SK-N-SH treated with all-trans-retinoic acid at 6 μM for 48 hours (cell line): ENCODE measurements around the gene EXOC3.

Experiments used
- ATAC-seq: fragments of 200-7000 bp; cut with Tn5 transposase; 3 replicates; pipeline ENCODE4 v1.9.1; 2020; ENCODE audit warnings: mild to moderate bottlenecking, moderate library complexity
- BACH2 ChIP-seq: fragments of 250-450 bp; sonication (Bioruptor Pico); IDR thresholded peaks from 2 replicates; pipeline ENCODE4 v1.9.0; 2021; ENCODE audit warnings: mild to moderate bottlenecking, borderline replicate concordance
- CREB5 ChIP-seq: fragments of 250-450 bp; sonication (Bioruptor Pico); IDR thresholded peaks from 2 replicates; pipeline ENCODE4 v1.5.1; 2020; ENCODE audit warnings: low read depth, mild to moderate bottlenecking, moderate library complexity
- CSDC2 ChIP-seq: fragments of 250-450 bp; sonication (Bioruptor Pico); IDR thresholded peaks from 2 replicates; pipeline ENCODE4 v1.5.0; 2020; ENCODE audit warnings: mild to moderate bottlenecking, moderate library complexity
- CSRNP3 ChIP-seq: fragments of 250-450 bp; sonication (Bioruptor Pico); IDR thresholded peaks from 2 replicates; pipeline ENCODE4 v1.5.1; 2021; ENCODE audit warnings: mild to moderate bottlenecking, moderate library complexity
- ESRRG ChIP-seq: fragments of 250-450 bp; sonication (Bioruptor Pico); IDR thresholded peaks from 2 replicates; pipeline ENCODE4 v1.6.1; 2021; ENCODE audit warnings: mild to moderate bottlenecking
- GLIS3 ChIP-seq: fragments of 250-450 bp; sonication (Bioruptor Pico); IDR thresholded peaks from 2 replicates; pipeline ENCODE4 v1.5.0; 2020; ENCODE audit warnings: mild to moderate bottlenecking, moderate library complexity
- ISL1 ChIP-seq: fragments of 250-450 bp; sonication (Bioruptor Pico); IDR thresholded peaks from 2 replicates; pipeline ENCODE4 v2.1.2; 2022; ENCODE audit warnings: mild to moderate bottlenecking, moderate library complexity
- PATZ1 ChIP-seq: fragments of 250-450 bp; sonication (Bioruptor Pico); IDR thresholded peaks from 2 replicates; pipeline ENCODE4 v1.8.0; 2020; ENCODE audit warnings: mild to moderate bottlenecking, moderate library complexity, borderline replicate concordance
- POU6F1 ChIP-seq: fragments of 250-450 bp; sonication (Bioruptor Pico); IDR thresholded peaks from 2 replicates; pipeline ENCODE4 v1.8.0; 2021; ENCODE audit warnings: low read depth, mild to moderate bottlenecking, moderate library complexity, borderline replicate concordance
- PPARA ChIP-seq: fragments of 250-450 bp; sonication (Bioruptor Pico); IDR thresholded peaks from 2 replicates; pipeline ENCODE4 v1.5.0; 2020; ENCODE audit warnings: mild to moderate bottlenecking, borderline replicate concordance
- RARB ChIP-seq: fragments of 250-450 bp; sonication (Bioruptor Pico); IDR thresholded peaks from 2 replicates; pipeline ENCODE4 v1.8.0; 2021; ENCODE audit warnings: mild to moderate bottlenecking, moderate library complexity
- SNAI2 ChIP-seq: fragments of 250-450 bp; sonication (Bioruptor Pico); IDR thresholded peaks from 2 replicates; pipeline ENCODE4 v1.5.0; 2020; ENCODE audit warnings: mild to moderate bottlenecking, moderate library complexity
- TOX ChIP-seq: fragments of 250-450 bp; sonication (Bioruptor Pico); IDR thresholded peaks from 2 replicates; pipeline ENCODE4 v1.8.0; 2021; ENCODE audit warnings: mild to moderate bottlenecking, moderate library complexity, borderline replicate concordance
- ZC3H10 ChIP-seq: fragments of 250-450 bp; sonication (Bioruptor Pico); IDR thresholded peaks from 2 replicates; pipeline ENCODE4 v1.5.1; 2021; ENCODE audit warnings: mild to moderate bottlenecking, moderate library complexity
- ZFP3 ChIP-seq: fragments of 250-450 bp; sonication (Bioruptor Pico); IDR thresholded peaks from 2 replicates; pipeline ENCODE4 v1.5.0; 2020; ENCODE audit warnings: mild to moderate bottlenecking, moderate library complexity
- ZFP30 ChIP-seq: fragments of 450-650 bp; formaldehyde crosslinking; IDR thresholded peaks from 2 replicates; pipeline ENCODE4 v1.5.0; 2022; ENCODE audit warnings: mild to moderate bottlenecking, moderate library complexity
- ZNF565 ChIP-seq: fragments of 450-650 bp; formaldehyde crosslinking; conservative IDR thresholded peaks from 2 replicates; pipeline ENCODE4 v1.5.0; 2020; ENCODE audit warnings: low read depth, mild to moderate bottlenecking, moderate library complexity
- ZNF70 ChIP-seq: fragments of 450-650 bp; formaldehyde crosslinking; IDR thresholded peaks from 2 replicates; pipeline ENCODE4 v1.5.0; 2020; ENCODE audit warnings: mild to moderate bottlenecking, moderate library complexity
- ZNF8 ChIP-seq: fragments of 450-650 bp; formaldehyde crosslinking; IDR thresholded peaks from 2 replicates; pipeline ENCODE4 v1.5.0; 2020; ENCODE audit warnings: mild to moderate bottlenecking, moderate library complexity
- TF ChIP-seq, protein P1 (sequence below): fragments of 250-450 bp; sonication (Bioruptor Pico); IDR thresholded peaks from 2 replicates; pipeline ENCODE4 v1.5.0; 2020; ENCODE audit warnings: mild to moderate bottlenecking, moderate library complexity

Gene EXOC3

DNA sequence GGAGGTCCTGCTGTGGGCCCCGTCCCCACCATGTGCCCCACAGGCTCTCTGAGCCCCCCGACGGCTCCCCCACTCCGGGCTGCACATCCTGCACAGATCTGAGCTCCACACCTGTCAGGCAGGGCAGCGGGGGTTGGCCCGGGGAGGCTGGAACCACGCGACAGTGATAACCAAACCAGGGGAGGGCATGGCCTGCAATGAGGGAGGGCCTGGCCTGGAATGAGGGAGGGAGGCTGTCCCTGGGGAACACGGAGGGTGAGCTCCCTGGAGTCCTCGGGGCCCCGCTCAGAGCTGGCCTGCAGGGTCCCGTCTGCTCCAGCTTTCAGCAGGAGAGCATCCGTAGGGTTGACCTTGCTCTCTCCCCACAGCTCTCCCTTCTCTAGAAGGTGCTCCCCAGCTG lies 50.8 kb downstream of the EXOC3 start:
- ATAC-seq: peak; percentile 14
- TF ChIP-seq, protein P1, sequence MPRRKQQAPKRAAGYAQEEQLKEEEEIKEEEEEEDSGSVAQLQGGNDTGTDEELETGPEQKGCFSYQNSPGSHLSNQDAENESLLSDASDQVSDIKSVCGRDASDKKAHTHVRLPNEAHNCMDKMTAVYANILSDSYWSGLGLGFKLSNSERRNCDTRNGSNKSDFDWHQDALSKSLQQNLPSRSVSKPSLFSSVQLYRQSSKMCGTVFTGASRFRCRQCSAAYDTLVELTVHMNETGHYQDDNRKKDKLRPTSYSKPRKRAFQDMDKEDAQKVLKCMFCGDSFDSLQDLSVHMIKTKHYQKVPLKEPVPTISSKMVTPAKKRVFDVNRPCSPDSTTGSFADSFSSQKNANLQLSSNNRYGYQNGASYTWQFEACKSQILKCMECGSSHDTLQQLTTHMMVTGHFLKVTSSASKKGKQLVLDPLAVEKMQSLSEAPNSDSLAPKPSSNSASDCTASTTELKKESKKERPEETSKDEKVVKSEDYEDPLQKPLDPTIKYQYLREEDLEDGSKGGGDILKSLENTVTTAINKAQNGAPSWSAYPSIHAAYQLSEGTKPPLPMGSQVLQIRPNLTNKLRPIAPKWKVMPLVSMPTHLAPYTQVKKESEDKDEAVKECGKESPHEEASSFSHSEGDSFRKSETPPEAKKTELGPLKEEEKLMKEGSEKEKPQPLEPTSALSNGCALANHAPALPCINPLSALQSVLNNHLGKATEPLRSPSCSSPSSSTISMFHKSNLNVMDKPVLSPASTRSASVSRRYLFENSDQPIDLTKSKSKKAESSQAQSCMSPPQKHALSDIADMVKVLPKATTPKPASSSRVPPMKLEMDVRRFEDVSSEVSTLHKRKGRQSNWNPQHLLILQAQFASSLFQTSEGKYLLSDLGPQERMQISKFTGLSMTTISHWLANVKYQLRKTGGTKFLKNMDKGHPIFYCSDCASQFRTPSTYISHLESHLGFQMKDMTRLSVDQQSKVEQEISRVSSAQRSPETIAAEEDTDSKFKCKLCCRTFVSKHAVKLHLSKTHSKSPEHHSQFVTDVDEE: no peak
- TF ChIP-seq ZNF565 (CRISPR knock-in tag) (no peak), TOX (CRISPR knock-in tag) (no peak), BACH2 (CRISPR knock-in tag) (no peak), PPARA (CRISPR knock-in tag) (no peak), ISL1 (no peak), ZNF8 (CRISPR knock-in tag) (no peak), GLIS3 (CRISPR knock-in tag) (no peak), ZNF70 (no peak), ESRRG (no peak)

DNA sequence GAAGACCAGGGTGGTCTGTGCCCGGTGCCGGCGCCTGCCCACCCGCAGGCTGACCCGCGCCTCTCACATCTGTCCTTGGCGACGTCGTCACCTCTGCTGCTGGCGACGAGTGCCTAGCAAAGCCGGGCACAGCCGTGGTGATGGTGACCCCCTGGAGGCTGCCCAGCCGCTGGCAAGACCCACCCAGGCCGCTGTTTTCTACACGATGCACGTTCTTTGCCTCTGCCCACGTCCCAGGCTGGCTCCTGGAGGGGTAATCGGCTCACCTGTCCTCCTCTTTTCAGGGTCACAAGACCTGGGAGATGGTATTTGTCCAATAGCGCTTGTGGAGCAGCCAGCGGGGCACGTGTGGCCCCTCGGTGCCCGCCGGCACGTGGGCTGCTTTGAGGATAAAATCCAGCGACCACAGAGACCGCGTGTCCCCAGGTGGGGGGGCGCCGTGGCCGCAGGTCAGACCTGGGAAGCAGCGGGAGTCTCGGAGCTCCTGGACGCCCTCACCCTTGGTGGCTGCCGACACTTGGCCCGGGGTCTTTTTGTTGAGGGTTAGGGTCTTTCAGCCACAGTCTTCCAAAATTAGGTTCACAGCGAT lies 51.8 kb downstream of the EXOC3 start:
- ATAC-seq: no peak
- TF ChIP-seq PATZ1 (CRISPR knock-in tag) (no peak), BACH2 (CRISPR knock-in tag) (no peak), ISL1 (no peak), SNAI2 (CRISPR knock-in tag) (no peak), ZFP3 (CRISPR knock-in tag) (no peak), ZNF70 (no peak), CSDC2 (CRISPR knock-in tag) (no peak), CSRNP3 (no peak), POU6F1 (CRISPR knock-in tag) (no peak), ZFP30 (CRISPR knock-in tag) (no peak), RARB (no peak), PPARA (CRISPR knock-in tag) (no peak), GLIS3 (CRISPR knock-in tag) (no peak), ZNF8 (CRISPR knock-in tag) (no peak), ESRRG (no peak), CREB5 (CRISPR knock-in tag) (no peak), TOX (CRISPR knock-in tag) (no peak), ZC3H10 (CRISPR knock-in tag) (no peak)
- TF ChIP-seq, protein P1: no peak
